COLO668 (cell line): ENCODE data around the gene DRAM2.
"Not testable (repeated sequence)": the region's sequence is repeated elsewhere in the genome, so short reads cannot be mapped to it uniquely, and the experiment has no call there.

Source experiments
- DNase-seq: peaks from one replicate; lab custom pipeline; 2025; ENCODE audit not compliant: unreplicated experiment; lab: John Stamatoyannopoulos, UW

DRAM2 gene

GRCh38 chr1:111084999-111085398 lies 54.9 kb downstream of the DRAM2 start:
- no peak for DNase-seq

GRCh38 chr1:111082421-111083203 lies 57.3 kb downstream of the DRAM2 start:
- DNase-seq, result no peak

- not testable (repeated sequence) for DNase-seq
Observed at GRCh38 chr1:111079329-111079728, 60.6 kb downstream of the DRAM2 start.

GRCh38 chr1:111077312-111077711 lies 62.6 kb downstream of the DRAM2 start:
- not testable (repeated sequence) for DNase-seq
